IPS-15b (cell line): Measurements from ENCODE around the gene SLC43A3.
"Not testable (repeated sequence)": the region's sequence is repeated elsewhere in the genome, so short reads cannot be mapped to it uniquely, and the experiment has no call there.

ENCODE experiments used
- H3K27me3 ChIP-seq: one replicate; pipeline ENCODE4 v1.6.1; 2013; ENCODE audit warnings: low read length; ENCODE audit not compliant: control insufficient read depth, insufficient read depth
- H3K36me3 ChIP-seq: one replicate; pipeline ENCODE4 v1.6.1; 2013; ENCODE audit warnings: low read length; ENCODE audit not compliant: control insufficient read depth, insufficient read depth
- H3K4me1 ChIP-seq: one replicate; pipeline ENCODE4 v1.6.1; 2013; ENCODE audit warnings: mild to moderate bottlenecking, low read length; ENCODE audit not compliant: control insufficient read depth, insufficient read depth
- H3K4me3 ChIP-seq: one replicate; pipeline ENCODE4 v1.5.1; 2013; ENCODE audit warnings: low read depth, low read length
- H3K9ac ChIP-seq: one replicate; pipeline ENCODE4 v1.6.1; 2013; ENCODE audit warnings: low read depth, mild to moderate bottlenecking, low read length
- H3K9me3 ChIP-seq: one replicate; pipeline ENCODE4 v1.6.1; 2013; ENCODE audit warnings: mild to moderate bottlenecking, low read length; ENCODE audit not compliant: control insufficient read depth, insufficient read depth

Gene SLC43A3

DNA sequence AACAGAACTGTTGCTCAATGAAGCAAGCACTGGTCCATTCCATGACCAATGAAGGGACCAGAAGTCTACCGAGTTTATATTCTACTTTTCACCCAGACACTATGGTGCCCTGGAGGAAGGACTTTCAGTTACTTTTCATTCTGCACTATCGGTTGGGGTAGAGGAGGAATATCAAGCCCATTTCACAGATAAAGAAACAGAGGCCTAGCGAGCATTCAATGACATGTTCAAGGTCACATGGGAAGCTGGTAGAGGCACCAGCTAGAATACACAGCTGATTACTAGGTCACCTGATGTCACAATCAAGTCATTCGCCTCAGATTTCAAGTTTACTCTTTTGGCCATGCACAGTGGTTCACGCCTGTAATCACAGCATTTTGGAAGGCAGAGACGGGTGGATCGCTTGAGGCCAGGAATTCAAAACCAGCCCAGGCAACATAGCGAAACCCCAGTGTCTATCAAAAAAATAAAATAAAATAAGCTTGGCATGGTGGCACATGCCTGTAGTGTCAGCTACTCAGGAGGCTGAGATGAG lies 18.9 kb downstream of the SLC43A3 start:
- Histone ChIP-seq H3K27me3 (no peaks in the 10 kb centered on the region), H3K9ac (no peak overlapping the region), H3K36me3 (peaks cover 10% of the 10 kb centered on the region), H3K4me1 (no peaks in the 10 kb centered on the region), H3K9me3 (no peaks in the 10 kb centered on the region), H3K4me3 (no peak overlapping the region)

DNA sequence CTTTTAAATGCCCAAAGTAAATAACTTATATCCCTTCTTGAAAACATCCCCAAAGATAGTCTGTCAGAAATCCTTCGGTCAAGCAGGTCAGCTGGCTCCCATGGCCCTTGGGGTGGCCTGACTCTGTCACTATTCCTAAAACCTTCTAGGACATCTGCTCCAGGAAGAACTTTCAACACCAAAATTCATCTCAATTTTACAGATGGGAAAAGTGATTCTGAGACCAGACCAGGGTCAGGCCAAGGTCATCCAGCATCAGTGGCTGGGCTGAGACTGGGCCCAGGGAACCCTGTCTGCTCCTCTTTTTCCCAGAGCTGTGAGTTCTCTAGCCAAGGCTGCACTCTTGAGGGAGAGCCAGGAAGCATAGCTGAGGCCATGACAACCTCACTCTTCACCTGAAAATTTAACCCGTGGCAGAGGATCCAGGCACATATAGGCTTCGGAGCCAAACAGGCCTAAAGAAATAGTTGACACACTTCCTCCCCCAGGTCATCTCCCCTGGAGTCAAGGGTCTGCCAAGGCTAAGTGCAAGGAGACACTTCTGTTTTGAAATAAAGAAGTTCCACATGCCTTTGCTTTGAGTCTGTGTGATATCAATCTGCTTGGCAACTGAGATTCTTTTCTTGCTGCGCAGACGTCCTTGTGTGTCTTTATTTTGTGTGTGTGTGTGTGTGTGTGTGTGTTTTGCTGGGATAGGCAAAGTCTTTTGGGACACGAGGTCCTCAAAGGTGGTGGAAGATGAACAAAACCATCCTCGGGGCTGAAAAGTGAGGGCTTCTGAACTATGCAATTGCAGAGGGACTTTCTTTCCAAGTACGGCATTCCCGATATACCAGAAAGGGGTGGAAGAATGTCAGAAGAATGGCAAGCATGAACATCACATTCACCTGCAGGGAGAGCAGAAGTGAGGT lies 19.7 kb downstream of the SLC43A3 start:
- H3K4me3 ChIP-seq = no peak overlapping the region
- H3K9ac ChIP-seq = no peak overlapping the region
- peaks cover 10% of the 10 kb centered on the region for H3K36me3 ChIP-seq
- H3K27me3 ChIP-seq = peaks cover 2% of the 10 kb centered on the region
- H3K4me1 ChIP-seq = no peaks in the 10 kb centered on the region
- no peaks in the 10 kb centered on the region for H3K9me3 ChIP-seq

DNA sequence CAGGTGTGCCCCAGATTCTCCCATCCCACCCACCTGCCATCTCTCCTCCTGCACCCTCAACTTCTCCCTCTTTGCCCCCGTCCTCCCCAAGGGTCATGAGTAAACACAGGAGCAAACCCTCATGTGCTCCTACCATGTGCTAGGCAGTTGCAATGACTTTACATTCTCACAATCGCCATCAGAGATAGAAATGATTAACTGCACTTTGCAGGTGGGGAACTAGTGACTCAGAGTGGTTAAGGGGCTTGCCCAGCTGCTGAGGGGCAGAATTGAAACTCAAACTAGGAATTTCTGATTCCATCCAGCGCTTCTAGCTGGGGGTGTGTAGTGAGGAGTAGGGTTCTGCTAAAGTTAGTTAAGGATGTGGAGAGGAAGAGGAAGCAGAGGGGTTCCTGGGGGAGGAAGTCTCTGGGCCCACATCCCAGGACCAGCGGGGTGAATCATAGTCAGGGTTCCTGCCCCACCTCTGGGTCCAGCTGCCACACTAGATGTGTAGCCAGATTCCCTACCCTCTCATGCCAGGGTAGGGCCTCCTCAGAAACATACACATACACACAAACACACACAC lies 20.5 kb downstream of the SLC43A3 start:
- H3K27me3 ChIP-seq = peaks cover 2% of the 10 kb centered on the region
- H3K4me3 ChIP-seq = no peak overlapping the region
- no peaks in the 10 kb centered on the region for H3K4me1 ChIP-seq
- no peaks in the 10 kb centered on the region for H3K9me3 ChIP-seq
- H3K36me3 ChIP-seq = peaks cover 10% of the 10 kb centered on the region
- H3K9ac ChIP-seq = no peak overlapping the region

DNA sequence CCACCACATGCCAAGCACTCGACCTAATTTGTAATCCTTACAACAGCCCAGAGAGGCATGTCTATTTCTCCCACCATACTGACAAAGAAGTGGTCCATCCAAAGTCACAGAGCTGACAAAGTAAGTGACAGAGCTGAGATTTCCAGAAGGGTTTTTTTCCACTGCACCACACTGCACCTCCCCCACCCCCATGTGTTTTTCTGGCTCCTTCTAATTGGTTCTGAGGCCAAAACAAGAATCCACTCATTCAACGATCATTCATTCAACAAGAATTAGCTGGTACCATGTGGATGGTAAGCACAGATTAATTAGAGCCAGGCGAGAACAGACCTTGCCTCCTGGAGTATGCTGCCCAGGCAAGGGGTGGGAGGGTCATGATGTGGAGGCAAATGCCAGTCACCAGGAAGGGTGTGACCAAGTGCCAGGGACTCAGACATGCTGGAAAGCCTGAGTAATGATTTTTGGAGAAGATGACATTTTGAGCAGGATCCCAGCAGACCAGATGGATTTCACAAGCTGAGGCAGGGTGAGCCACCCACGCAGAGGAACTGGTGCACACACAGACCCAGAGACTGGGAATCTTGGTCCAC lies 21.6 kb downstream of the SLC43A3 start:
- no peak overlapping the region for H3K9ac ChIP-seq
- H3K4me3 ChIP-seq = no peak overlapping the region
- H3K4me1 ChIP-seq = no peaks in the 10 kb centered on the region
- H3K27me3 ChIP-seq = peaks cover 2% of the 10 kb centered on the region
- peaks cover 10% of the 10 kb centered on the region for H3K36me3 ChIP-seq
- H3K9me3 ChIP-seq = no peaks in the 10 kb centered on the region

DNA sequence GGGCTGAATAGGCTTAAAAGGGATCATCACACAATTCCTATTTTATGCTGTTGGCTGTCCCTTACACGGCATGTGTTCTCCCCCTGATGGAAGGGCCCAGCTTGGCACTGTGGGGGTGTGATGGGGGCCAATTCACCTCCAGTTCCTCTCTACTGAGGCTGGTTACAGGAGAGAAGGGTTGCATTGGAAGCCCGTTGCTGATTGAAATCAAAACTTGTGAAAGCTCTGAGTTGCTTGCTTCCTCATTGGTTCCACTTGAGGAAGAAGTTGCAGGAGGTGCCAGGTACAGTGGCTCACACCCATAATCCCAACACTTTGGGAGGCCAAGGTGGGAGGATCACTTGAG lies 23.1 kb downstream of the SLC43A3 start:
- Histone ChIP-seq H3K4me3 (no peak overlapping the region), H3K27me3 (peaks cover 2% of the 10 kb centered on the region), H3K9ac (no peak overlapping the region), H3K9me3 (no peaks in the 10 kb centered on the region), H3K4me1 (no peaks in the 10 kb centered on the region), H3K36me3 (peaks cover 6% of the 10 kb centered on the region)

DNA sequence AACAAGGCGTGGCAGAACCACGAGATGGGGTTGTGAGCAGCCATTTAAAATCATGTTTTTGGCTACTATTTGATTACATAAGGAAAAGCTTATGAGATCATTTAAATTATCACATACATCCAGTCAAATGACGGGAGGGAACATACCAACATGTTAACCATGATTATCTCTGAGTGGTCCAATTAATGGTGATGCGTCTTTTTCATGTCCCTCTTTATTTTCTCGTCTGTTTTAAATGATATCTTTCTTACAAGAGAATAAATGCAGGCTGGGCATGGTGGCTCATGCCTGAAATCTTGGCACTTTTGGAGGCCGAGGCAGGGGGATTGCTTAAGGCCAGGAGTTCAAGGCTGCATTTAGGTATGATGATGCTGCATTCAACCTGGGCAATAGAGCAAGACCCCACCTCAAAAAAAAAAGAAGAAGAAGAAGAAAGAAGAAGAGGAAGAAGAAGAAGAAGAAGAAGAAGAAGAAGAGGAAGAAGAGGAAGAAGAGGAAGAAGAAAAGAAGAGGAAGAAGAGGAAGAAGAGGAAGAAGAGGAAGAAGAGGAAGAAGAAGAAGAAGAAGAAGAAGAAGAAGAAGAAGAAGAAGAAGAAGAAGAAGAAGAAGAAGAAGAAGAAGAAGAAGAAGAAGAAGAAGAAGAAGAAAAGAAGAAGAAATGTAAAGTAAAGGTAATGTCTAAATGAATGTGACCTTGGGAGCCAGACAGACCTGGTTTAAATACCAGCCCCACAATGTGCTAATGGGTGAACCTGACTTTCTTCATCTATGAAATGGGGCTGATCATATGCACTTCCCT lies 23.7 kb downstream of the SLC43A3 start:
- H3K4me1 ChIP-seq, H3K4me3 ChIP-seq, H3K36me3 ChIP-seq, H3K9ac ChIP-seq, H3K9me3 ChIP-seq, H3K27me3 ChIP-seq: not testable (repeated sequence)

DNA sequence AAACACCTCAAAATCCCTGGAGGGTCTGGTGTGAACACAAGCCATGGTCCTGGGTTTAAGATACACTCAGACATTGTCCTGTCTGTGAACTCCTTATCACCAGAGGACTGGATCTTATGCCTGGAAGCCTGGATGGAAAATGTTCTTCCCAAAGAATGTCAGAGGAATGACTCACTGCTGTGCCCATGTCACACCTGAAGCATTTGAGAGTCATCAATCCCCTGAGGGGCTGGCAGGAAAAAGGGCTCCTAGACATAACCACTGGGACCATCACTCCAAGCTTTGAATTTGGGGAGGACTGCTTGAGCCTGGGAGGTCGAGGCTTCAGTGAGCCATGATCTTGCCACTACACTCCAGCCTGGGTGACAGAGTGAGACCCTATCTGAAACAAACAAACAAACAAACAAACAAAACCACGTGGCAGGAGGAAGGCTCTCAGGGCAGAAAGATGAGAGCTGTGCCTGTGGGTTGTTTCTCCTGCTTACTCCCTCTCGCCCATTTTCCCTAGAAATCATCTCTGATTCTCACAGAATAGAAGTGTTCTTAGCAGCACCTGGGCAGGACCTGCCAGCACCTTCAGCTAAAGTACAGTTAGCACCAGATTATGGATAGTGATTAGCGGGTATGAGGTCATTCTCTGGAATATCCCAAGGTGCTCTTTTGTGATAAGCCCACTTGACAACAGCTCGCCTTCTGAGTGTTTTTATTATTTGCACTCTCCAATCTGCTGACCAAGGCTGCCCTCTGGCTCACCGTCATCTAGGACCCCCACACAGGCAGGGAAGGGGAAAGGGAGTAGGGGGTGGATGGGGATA lies 24.5 kb downstream of the SLC43A3 start:
- H3K4me1 ChIP-seq = no peaks in the 10 kb centered on the region
- H3K4me3 ChIP-seq = no peak overlapping the region
- H3K9ac ChIP-seq = no peak overlapping the region
- no peaks in the 10 kb centered on the region for H3K9me3 ChIP-seq
- peaks cover 2% of the 10 kb centered on the region for H3K27me3 ChIP-seq
- H3K36me3 ChIP-seq = peaks cover 4% of the 10 kb centered on the region

DNA sequence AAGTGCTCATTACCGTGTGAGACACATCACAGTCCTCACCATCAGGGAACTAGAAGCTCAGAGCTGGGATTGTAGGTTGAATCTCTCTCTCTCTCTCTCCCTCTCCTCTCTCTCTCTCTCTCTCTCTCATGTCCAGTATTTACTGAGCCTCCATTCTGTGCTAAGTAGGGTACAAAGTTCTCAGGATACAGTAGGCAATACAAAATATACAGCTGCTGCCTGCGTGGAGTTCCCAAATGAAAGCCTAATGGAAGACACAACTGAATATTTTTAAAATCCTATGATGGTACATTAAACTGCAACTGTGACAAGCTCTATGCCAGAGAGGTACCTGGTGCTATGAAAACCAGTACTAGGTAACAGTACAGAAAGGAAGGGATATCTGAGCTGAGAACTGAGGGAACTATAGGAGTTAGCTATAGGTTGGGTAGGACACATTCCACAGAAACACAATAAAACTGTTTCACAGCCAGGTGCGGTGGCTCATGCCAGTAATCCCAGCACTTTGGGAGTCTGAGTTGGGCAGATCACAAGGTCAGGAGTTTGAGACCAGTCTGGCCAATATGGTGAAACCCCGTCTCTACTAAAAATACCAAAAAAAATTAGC lies 26.8 kb downstream of the SLC43A3 start:
- Histone ChIP-seq H3K27me3 (peaks cover 4% of the 10 kb centered on the region), H3K9me3 (no peaks in the 10 kb centered on the region), H3K36me3 (no peaks in the 10 kb centered on the region), H3K4me3 (no peak overlapping the region), H3K9ac (no peak overlapping the region), H3K4me1 (no peaks in the 10 kb centered on the region)

DNA sequence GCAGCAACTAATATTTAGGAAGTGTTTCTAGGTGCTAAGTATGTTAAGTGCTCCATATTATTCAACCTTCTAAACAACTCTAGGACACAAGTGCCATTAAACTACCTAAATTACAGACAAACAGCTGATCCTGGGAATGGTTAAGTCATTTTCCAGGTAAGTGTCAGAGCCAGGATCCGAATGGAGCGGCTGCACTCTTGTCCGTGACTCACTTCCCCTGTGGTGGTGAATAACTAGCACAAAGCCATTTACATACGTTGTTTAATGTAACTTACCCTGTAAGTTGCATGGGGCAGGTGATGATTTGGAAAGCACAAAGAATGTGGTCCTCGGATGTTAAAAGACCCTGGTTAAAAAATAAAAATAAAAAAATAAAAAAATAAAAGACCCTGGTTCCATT lies 27.7 kb downstream of the SLC43A3 start:
- H3K4me1 ChIP-seq = no peaks in the 10 kb centered on the region
- H3K36me3 ChIP-seq = no peaks in the 10 kb centered on the region
- no peak overlapping the region for H3K9ac ChIP-seq
- no peak overlapping the region for H3K4me3 ChIP-seq
- H3K9me3 ChIP-seq = no peaks in the 10 kb centered on the region
- H3K27me3 ChIP-seq = peaks cover 6% of the 10 kb centered on the region

DNA sequence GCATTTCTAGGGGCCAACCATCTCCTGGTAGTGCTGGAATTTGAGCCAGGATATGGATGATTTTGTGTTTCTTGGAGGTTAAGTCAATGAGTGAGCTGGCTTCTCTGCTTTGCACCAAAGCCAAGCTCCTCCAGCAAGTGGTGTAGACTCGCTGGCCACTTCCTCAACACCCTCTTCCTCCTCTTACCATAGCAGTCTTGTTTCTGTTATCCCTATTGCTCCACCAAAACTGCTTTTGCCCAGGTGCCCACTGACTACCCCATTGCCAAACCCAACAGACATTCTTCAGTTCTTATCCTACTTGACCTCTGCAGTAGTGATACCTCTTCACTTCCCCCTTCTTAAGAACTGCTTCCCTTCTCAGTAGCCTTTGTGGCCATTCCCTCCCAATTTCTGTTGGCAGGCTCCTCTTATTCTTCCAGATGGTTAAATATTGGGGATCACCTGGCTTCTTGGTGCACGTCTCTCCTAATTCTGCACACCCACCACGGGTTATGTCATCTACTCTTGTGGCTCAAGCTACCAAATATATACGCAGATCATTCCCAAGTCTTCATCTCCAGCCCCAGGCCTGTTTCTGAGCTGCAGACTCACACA lies 29.4 kb downstream of the SLC43A3 start:
- Histone ChIP-seq H3K9me3 (no peaks in the 10 kb centered on the region), H3K27me3 (peaks cover 10% of the 10 kb centered on the region), H3K4me3 (no peak overlapping the region), H3K4me1 (no peaks in the 10 kb centered on the region), H3K36me3 (no peaks in the 10 kb centered on the region), H3K9ac (no peak overlapping the region)
